Erythroblast (primary cell): ENCODE data around the gene PPARA.

ENCODE experiments used
- DNase-seq, 2 experiments: peaks; one replicate each; lab custom pipeline; 2025; lab: John Stamatoyannopoulos, UW
- GATA1 ChIP-seq: IDR thresholded peaks from 2 replicates; pipeline ENCODE4 v1.6.1; 2011; ENCODE audit warnings: low read depth, mild to moderate bottlenecking, control low read depth, low read length, moderate library complexity
- POLR2A ChIP-seq: IDR thresholded peaks from 2 replicates; pipeline ENCODE4 v1.6.1; 2011; ENCODE audit warnings: mild to moderate bottlenecking, low read length

The PPARA gene

DNA sequence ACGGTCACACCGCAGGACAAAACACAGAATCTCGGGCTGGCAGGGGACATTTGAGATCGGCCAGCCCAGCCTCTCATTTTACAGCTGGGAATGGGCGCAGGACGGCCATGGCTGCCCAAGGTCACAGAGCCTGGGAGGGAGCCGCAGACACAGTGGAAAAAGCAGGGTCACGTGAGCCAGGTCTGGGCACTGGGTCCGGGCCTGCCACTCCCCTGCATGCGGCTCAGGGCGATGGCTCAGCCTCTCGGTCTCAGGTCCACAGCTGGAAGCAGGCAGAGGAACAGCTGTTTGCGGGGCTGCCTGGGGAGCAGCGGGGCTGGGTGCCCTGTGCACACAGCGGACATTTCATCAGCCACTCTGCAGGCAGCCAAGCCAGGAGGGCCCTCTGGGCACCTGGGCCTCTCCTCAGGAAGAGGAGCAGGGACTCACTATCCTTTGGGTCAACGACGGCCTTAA is 10.4 kb upstream of the PPARA start:
- TF ChIP-seq GATA1, result no peak
- TF ChIP-seq POLR2A, result no peak
- no peak for DNase-seq

DNA sequence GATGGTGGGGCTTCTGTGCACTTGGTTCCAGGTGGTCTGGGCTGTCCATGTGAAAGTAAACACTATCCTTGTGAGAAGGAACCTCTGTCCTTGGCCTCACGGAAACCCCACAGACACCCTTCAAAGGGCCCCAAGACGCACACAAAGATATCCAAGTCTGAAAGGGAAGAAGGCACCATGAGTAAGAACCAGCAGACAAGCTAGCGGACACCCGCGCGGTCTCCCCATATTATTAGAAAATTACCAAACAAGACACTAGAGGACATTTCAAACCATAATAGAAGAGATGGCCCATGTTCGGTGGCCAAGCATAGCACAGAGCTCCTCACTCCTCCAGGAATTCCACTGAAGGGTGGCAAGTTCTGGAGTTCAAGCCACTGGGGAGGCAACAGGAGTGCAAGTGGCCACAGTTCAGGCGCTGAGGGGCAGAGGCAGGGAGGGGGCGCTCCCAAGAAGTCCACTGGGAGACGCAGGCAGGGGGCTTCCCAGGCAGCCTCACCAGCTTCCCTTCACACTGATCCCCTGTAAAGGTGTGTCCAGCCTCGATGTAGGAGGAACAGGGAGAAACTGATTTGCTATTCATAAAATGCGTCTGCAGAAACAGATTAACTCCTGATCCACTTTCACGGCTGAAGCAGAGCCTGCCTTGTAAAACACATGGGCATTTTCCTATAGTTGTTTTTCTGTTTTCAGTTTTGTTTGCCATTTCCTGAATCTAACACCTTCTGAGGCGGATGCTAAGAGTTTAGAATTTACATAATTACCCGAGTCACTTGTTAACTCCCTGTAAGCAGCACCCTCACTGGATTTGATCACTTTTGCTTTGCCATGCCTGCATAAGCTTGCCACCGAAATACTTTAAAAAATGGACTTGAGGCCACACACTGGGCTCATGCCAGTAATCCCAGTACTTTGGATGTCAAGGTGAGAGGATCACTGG is 9.1 kb upstream of the PPARA start:
- TF ChIP-seq GATA1 (no peak), POLR2A (no peak)
- no peak for DNase-seq

DNA sequence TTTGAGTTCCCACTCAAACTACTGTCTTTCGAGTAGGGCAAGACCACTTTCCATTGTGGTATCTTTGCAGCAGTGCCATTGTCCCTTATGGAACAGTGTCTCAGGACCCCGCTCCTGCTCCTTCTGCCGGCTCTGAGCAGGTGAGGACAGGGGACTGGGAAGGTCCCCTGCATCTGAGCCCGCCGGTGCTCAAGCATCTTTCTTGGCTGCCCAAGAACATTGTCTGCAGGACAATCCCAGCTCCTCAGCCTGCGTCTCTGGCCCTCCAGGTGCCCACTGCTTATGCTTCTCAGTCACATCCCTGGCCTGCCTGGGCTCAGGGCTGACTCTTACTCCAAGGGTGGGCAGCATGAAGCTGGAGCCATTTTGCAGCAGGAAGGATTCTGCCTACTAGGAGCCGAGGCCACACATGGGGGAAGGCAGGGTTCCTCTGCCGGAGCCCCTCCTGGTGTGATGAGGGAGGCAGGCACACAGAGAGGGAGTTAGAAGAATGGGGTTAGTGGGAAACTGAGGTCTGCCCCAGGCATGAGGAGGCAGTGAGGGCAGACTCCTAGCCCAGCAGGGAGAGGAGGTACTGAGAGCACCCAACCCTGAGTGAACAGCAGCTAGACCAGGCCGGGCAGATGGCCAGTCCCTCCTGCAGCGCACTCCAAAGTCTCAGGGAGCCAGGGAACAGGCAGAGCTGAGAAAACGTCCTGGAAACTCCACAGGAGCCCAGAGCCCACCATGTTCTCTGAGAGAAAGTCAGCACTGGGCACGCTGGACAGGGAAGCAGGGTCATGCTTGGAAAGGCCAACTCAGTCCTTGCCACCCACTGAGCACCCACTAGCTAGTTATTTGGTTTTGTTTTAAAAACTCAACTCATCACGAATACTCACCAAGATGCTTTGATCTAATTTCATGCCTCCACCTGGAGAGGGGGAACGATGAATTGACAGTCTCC is 7.5 kb upstream of the PPARA start:
- no peak for DNase-seq
- TF ChIP-seq GATA1 (no peak), POLR2A (no peak)

DNA sequence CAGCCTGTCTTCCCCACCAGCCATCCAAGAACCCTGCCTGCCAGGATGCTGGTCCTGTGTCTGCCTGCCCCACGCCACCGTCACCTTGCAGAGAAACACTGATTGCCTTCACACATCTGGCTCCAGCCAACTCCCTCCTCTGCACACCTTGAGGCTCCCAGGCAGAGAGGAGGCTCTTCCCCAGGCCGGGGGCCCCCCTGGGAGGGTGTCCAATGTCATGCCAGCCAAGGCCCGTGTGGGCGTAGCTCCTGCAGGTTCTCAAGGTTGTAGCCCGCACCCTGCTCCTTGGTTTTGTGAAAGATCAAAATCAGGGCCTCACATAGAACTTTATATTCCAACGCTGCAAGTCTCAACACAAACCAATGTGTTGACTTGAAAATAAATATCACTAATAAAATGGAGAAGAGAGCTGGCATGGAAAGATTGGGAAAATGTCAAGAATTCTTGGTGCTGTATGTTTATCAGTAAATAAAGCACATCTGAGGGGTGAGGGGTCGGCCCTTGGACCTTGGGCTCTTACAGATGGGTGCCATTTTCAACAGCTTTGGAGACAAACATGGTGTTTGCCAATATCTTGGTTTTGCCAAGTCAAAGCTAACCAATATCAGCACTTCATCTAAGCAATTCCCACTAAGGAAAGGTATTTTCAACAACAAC is 6.7 kb upstream of the PPARA start:
- TF ChIP-seq GATA1, result no peak
- TF ChIP-seq POLR2A, result no peak
- DNase-seq, result no peak

DNA sequence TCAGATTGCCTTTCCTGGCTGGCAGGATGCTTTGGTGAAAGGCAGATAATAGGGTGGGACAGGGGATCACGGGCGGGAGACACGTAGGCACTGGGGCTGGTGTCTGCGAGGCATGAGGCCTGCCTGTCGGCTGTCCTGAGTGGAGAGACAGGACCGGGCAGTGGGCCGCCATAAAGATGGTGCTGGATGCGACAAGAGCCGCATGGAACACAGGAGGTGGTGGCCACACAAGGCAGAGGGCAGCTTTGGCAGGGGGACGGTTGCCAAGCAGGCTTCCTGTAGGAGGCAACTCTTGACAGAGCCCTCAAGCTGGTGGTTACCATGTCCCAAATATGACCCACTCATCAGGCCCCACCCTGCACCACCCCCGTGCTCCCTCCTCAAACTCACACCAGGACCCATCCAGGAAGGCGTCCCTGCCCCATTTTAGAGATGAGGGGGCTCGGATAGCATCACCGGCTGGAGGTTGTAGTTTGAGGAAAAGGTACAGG is 4.9 kb upstream of the PPARA start:
- TF ChIP-seq GATA1, result no peak
- no peak for TF ChIP-seq POLR2A
- no peak for DNase-seq

DNA sequence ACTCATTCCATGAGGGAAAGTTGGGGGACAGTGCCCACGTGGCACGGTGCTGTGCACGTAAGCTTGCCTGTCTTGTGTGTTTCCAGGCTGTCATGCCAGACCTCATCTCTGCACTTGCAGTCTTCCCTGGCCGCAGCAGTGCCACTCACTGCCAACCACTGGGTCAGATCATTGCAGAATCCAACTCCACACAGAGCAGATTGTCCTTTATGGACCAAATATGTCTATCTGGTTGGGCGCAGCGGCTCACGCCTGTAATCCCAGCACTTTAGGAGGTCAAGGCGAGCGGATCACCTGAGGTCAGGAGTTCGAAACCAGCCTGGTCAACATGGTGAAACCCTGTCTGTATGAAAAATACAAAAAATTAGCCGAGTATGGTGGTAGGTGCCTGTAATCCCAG is 4.4 kb upstream of the PPARA start:
- no peak for TF ChIP-seq GATA1
- TF ChIP-seq POLR2A, result no peak

DNA sequence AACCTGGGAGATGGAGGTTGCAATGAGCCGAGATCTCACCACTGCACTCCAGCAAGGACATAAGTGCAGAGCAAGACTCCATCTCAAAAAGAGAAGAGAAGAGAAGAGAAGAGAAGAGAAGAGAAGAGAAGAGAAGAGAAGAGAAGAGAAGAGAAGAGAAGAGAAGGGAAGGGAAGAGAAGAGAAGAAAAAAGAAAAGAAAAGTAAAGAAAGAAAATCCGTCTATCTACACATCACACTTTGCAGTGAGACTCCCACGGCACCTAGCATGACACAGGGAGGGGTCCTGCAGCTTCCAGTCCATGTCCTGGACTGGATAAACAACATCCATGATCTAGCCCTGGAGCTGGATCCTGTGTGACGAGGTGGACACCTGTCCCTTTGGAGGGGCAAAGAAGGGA is 4.0 kb upstream of the PPARA start:
- TF ChIP-seq POLR2A, result no peak
- TF ChIP-seq GATA1, result no peak
- DNase-seq, result no peak

More for the DNA sequence above, 4.4 kb upstream of the PPARA start:
- no peak for DNase-seq

DNA sequence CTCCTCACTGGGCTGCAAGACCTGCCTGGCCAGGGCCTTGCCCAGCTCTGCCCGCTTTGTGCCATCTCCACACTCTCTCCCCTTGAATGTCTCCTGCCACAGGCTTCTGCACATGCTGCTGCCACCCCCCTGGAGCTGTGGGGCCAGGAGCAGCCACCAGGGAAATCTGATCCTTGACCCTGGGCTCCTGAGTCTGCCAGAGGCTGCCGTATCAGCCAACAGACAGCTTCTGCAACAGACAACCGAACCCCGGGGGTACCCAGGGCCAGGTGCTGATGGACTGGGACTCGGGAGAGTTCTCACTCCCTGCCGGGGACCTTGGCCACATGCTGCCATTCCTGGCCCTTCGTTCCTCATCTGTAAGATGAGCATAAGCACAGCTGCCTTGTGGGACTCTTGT is 3.3 kb upstream of the PPARA start:
- TF ChIP-seq GATA1 (no peak), POLR2A (no peak)
- no peak for DNase-seq

DNA sequence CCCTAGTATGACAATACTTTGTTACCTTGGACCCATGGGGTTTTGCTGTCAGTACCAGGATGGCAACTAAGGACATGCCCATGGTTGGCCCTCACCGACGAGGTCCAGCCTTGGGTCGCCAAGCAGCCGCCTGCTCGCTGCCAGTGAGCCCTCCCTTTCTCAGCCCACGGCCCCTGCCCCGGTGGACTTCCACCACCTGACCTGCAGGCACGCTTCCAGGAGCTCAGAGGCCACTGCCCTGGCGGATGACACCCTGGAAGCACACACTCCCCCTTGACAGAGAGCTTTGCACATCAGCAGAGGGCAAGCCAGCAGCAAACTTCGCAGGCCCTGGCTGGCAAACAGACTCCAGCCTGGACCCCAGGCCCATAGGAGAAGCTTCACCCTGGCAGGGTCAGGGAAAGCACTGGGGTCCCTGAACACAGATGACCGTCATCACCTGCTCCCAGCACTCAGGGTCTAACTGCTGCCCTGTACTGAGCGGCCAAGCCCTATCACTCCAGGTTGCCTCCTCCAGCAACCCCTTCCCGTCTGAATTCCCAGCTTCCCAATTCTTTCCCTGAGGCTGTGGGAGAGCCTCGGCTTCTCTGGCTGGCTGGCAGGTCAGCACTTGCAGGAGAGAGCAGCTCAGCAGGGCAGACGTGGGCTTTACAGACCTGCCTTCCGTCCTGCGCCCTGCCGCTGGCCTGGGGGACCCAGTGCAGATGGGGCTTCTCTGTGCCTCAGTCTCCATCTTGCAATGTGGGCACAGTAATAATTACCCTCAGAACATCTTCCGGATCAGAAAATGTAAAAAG is 2.7 kb upstream of the PPARA start:
- no peak for DNase-seq
- TF ChIP-seq POLR2A (no peak), GATA1 (no peak)

DNA sequence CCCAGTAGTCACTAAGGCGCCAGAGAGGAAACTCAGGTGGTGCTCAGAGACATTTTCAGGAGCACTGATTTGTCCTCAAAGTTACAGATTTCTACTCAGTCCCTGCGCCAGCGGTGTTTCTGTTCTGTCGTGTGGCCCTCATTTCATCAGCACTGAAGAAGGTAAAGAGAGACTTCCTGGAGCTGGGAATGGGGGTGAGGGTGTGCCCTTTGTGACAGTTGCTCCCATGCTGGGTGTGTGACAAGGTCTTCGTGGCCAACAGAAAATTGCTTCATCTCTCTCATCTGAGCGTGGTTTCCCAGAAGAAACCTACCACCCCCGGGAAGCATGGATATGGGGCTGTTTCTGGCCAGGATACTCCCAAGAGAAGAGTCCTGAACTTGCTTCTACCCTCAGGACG is 2.0 kb upstream of the PPARA start:
- no peak for TF ChIP-seq POLR2A
- TF ChIP-seq GATA1, result no peak
- no peak for DNase-seq

DNA sequence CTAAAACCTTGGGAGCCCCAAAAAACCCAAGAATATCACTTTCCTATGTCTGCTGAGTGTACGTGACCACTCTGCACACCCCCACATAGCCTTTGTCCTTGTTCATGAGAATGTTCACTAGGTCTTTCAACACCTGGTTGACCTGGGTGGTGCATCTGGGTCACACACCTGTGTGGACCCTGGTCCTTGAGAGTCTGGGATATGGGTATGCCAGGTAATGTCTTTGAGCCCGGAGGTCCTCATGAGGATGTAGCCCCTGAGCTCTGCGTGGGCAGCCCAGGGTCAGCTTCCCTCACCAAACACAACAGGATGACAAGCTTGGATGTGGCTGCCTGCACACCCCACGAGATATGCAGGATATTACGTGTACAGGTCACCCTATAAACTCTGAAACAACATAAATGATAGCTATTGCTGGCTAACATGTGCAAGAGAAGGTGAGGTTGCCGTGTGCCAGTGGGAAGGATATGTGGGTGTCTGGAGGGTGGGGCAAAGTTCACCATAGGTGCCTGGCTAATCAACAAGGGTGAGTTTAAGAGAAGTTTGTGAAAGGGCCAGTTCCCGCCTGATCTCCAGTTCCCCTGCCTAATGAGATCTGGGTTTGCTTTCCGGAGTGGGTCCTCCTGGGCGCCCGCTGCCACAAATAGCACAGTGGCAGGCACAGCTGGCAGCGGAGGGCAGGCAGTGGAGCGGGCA is 1.4 kb upstream of the PPARA start:
- peak in 1 of 2 experiments; percentile 48 for DNase-seq
- TF ChIP-seq POLR2A (no peak), GATA1 (no peak)

DNA sequence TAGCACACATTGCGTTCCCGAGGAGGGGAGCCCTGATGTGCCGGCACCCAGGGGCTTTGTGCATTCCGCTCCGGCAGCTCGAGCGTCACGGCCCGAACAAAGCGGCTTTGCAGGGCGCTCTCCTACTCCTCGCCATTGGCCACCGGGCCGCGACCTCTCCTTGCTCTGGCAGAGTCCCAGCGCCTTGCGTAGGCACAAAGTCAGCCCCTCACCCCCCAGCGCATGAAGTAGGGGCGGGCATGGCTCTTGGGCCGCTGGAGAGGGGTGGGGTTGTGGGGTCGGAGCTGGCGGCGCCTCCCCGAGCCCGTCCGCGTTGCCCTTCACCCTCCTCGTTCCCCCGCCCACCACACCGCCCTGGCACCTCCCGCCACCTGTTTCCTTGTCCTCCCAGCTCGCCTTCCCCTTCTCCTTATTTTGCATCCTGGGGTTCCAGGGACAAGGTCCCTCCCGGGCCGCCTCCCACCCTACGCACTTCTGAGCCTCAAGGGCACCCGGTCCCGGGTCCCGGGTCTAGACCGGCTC is 753 bp upstream of the PPARA start:
- no peak for TF ChIP-seq POLR2A
- TF ChIP-seq GATA1, result no peak
- peak; percentile 54 to 58 for DNase-seq
